Fibroblast of skin of left quadriceps (primary cell): ENCODE measurements around the gene BPIFB6.

ENCODE experiments used
- DNase-seq, 2 experiments: peaks; one replicate each; pipeline ENCODE4 v3.0.0-alpha.2; 2013; ENCODE audit warnings: low read depth in 2 of 2

The BPIFB6 gene

DNA sequence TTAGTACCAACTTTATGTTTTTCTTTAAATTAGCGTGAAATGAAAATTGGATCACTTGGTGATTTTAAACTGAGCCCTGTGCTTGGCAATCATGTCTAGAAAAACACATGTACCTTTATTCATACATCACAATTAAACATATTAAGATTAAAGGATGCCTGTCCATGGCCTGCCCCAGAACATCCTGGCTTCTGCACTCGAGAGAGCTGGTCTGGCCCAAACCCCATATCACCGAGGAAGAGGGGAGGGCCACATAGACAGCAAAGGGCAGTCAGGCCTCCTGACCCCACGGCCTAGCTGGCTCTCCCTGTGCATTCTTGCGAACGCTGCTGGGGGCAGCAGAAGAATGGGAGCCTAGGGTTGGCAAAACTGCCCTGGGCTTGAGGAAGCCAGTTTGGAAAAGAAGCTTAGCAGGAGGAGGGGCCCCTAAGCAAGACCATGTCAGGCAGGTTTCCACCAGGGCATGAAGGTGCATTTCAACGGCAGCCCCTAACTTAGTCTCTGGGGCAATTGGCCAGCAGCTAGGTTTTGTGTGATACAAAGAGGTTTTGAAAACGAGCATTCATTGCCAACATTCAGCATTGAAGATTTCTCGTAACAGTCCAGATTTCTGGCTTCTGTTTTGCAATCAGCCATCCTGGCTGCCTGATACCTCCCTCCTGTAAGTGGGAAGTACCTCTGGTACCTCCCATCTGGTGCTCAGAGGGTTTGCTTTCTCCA, 30.8 kb downstream of the BPIFB6 start:
- DNase-seq: no peak

GRCh38 chr20:33062825-33063149, 31.3 kb downstream of the BPIFB6 start:
- no peak for DNase-seq

DNA sequence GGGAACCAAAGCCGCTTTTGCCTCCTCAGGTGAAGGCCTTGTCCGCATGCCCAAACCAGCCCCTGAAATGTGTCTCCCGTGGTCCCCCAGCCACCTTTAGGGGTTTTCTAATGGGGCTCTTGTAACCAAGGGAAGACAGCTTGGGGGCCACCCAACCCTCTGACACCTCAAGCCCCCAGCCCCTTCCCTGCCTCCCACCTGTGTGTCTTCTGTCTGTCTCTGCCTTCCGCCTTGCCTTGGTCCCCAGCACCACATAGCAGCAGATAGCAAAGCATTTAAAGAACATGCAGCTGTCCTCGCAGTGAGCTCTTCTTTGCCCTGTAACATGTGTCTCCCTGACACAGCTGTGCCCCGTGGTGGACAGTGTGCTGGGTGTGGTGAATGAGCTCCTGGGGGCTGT, 31.8 kb downstream of the BPIFB6 start:
- DNase-seq: no peak

DNA sequence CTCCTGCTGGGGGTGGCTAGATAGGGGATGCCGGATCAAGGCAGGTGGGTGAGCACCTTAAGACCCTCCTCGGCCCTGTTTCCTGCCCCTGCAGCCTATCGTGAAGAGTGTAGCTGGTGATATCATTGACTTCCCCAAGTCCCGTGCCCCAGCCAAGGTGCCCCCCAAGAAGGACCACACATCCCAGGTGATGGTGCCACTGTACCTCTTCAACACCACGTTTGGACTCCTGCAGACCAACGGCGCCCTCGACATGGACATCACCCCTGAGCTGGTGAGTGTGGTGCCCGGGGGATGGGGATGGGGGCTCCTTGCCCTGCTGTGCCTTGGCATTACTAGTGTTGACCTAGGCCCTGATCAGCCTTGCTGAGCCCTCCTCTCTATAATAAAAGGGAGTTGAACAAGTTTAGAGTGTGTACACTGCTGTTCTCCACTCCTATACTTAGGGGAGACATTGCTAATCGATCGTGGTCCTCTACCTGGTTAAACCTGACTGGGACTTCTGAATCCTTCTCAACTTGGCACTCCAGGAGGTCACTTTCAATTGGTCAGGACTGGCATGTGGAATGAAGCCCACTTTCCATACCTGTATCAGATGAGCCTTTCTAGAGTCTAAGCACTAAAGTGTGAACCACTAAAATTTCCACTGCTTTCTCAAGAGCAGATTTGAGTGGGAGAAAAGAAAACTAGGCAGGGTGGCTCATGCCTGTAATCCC, 33.3 kb downstream of the BPIFB6 start:
- no peak for DNase-seq

- no peak for DNase-seq
These were observed 34.3 kb downstream of the BPIFB6 start for GRCh38 chr20:33065785-33066184.

GRCh38 chr20:33067806-33068205, 36.4 kb downstream of the BPIFB6 start:
- DNase-seq: no peak

DNA sequence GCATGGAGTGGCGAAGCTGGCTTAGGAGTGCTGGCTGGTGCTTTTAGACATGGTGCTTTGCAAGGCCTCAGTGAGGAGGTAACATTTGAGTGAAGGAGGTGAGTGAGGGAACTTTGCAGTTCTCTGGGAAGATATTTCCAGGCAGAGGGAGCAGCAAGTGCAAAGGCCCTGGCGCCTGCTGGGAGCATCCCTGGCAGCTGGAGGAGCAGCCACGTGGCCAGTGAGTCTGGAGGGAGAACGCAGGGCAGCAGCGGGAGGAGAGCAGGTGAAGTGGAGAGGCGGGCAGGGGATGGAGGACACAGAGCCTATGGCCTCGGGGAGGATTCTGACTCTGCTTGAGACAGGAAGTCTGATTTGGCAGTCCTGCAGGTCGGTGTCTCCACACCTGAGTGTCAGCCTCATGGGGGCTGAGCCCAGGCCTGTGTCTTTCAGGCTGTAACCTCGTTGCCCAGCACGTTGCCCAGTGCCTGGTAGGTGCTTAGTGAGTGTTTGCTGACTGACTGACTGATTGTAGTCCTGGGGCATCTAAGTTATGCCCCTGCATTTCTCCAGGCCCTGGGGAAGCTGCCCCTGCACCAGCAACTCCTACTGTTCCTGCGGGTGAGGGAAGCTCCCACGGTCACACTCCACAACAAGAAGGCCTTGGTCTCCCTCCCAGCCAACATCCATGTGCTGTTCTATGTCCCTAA, 36.9 kb downstream of the BPIFB6 start:
- no peak for DNase-seq

DNA sequence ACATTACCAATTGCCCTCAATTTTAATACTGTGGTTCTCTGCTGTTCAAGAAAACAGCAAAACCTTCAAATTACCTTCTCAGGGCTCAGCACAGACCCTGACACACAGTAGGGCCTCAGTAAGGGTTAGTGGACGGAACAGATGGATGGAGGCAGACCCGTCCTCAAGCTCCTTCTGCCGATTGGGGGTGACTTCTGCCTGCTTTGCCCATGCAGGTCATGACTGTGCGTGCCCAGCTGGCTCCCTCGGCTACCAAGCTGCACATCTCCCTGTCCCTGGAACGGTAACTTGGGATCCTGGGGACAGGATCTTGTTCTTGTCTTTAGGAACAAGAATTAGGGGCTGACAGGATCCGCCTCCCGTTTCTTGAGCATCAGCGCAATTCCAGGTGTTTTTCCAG, 38.2 kb downstream of the BPIFB6 start:
- DNase-seq: no peak

GRCh38 chr20:33070111-33071053, 38.9 kb downstream of the BPIFB6 start:
- DNase-seq: no peak

GRCh38 chr20:33071198-33071597, 39.8 kb downstream of the BPIFB6 start:
- no peak for DNase-seq

DNA sequence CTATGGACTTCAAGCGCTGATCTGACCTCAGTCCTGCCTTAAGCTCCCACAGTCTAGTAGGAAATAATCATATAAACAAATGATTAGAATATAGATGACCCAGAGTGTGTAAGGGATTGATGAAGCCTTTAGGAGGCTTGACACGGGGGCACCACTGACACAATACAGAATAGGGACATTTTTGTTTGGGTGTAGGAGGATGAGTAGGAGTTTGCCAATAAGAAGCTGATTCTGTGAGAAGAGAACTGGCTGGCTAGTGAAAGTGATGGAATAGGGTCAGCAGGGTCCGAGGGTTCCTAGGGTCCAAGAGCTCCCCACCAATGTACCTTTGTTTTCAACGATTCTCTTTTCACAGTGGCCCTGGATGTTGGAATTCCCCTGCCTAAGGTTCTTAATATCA, 40.9 kb downstream of the BPIFB6 start:
- no peak for DNase-seq

DNA sequence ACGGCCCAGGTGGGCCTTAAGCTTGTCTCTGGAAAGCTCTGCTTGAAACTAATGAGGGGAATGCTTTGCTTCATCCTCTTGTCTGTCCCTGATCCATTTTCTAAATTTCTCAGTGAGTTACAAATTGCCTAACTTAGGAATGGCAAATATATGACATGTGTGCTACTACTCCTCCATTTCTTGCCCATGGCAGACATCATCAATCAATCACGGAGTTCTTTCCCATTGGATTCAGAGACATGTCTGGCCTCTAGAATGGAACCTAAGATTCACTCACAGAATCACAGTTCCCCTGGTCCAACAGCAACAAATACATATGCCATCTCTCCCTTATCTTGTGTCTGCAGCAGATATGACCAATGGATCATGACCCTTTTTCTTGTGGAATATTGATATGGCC, 41.4 kb downstream of the BPIFB6 start:
- DNase-seq: no peak

DNA sequence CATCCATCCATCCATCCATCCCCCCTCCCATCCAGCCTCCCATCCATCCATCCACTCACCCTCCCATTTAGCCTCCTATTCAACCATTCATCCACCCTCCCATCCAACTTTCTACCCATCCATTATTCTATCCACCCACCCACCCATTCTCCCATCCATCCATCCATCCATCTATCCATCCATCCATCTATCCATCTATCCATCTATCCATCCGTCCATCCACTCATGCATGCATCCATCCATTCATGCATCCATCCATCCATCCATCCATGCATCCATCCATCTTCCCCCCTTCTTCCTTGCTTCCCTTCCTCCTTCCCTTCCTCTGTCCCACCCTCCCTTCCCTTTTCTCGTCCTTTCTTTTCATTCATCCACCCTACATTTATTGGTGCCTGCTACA, 43.2 kb downstream of the BPIFB6 start:
- no peak for DNase-seq

DNA sequence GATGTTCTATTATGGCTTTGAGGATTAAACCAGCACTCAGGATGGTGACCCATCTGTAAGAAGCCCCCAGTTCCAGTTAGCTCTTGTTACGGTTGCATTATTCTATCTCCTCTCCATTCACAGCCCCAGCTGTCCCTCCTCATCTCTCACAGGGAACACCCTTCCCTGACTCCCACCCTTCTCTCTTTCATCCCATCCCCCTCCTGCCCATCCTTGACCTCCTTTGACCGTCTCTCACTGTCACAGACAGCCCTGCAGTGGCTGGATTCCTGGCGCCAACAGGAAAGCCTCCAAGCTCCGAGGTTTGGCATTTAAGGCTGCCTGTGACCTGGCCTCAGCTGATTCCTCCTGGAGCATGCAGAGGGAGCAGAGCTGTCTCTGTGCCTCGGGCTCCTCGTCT, 43.8 kb downstream of the BPIFB6 start:
- DNase-seq: no peak

GRCh38 chr20:33076662-33077372, 45.4 kb downstream of the BPIFB6 start:
- no peak for DNase-seq

- DNase-seq: peak; percentile 55 to 57
These were observed 47.8 kb downstream of the BPIFB6 start, which contains the start of gene BPIFB4 for GRCh38 chr20:33079259-33079658. Gene BPIFB4, plus strand, starts transcription at chr20:33079643. Its CDS starts 1,884 bp downstream, at chr20:33081527.

DNA sequence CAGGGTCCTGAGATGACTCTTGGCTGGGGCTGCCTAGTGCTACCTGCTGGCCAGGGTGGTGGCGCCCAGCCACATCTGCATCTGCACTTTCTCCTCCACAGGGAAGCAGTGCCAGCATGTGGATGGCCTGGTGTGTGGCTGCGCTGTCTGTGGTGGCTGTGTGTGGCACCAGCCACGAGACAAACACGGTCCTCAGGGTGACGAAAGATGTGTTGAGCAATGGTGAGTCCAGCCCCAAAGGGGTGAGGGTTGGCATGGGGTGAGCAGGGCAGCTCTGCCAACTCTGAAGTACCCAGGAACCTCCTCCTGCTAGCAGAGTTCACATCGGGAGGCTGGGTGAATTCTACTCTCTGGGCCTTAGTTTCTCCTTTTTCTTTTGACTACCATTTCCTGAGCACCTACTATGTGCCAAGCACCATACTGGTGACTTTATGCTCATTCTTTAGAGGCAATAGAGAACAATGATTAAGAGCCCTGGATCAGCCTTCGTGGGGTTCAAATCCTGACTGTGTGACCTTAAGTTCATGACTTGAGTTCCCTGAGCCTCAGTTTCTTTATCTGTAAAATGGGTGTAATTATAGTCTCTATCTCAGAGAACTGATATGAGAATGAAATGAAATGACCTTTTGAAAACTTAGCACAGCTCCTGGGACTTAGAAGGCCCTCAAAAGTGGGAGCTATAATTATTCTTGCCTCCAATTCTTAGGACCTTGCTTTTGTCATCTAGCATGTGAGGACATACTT, 50.1 kb downstream of the BPIFB6 start:
- no peak for DNase-seq

DNA sequence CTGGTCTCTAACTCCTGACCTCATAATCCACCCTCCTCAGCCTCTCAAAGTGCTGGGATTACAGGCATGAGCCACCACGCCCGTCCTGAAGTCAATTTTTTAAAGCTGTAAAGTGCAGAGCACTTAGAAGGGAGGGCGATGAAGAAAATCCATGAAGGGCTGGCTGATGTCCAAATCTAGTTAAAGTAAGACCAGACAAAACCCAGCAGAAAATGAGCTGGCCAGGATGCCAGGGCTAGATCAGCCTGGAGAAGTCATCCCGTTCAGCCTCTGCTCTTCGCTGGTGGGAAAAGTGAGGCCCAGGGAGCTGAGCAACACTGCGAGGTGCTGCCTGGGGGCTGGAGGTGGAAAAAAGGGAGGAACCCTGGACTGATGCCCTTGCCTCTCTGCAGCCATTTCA, 51.1 kb downstream of the BPIFB6 start:
- no peak for DNase-seq

- DNase-seq: no peak
These were observed 52.3 kb downstream of the BPIFB6 start for GRCh38 chr20:33083544-33084340.

- no peak for DNase-seq
These were observed 53.3 kb downstream of the BPIFB6 start for GRCh38 chr20:33084722-33085121.
